ENCODE results near the gene ZC3H4.

ZC3H4 gene

GRCh38 chr19:47098608-47099007 lies 15.0 kb downstream of the ZC3H4 start:
- no peaks in the 10 kb centered on the region for H3K27me3 ChIP-seq (ENCODE audit: control insufficient read depth, insufficient read depth, low read length, poor library complexity, severe bottlenecking)
- H3K9me3 ChIP-seq (ENCODE audit: control insufficient read depth, low read length): no peaks in the 10 kb centered on the region
- no peak overlapping the region for H3K4me3 ChIP-seq (ENCODE audit: insufficient read depth, low read depth, low read length)
- H3K36me3 ChIP-seq (ENCODE audit: control insufficient read depth, insufficient read depth, low read length): peaks cover 5% of the 10 kb centered on the region
- 93 to 95% methylated on average over 6 of the region's 6 CpGs for WGBS, 2 experiments
- H3K4me1 ChIP-seq (ENCODE audit: control insufficient read depth, insufficient read depth, low read length): peaks cover 22% of the 10 kb centered on the region
- no peak overlapping the region for H3K27ac ChIP-seq (ENCODE audit: insufficient read depth, low read depth, low read length, poor library complexity, severe bottlenecking)

- Histone ChIP-seq H3K27ac (ENCODE audit: insufficient read depth, low read depth, low read length, poor library complexity, severe bottlenecking) (peak overlapping the region; percentile 9), H3K36me3 (ENCODE audit: control insufficient read depth, insufficient read depth, low read length) (peaks cover 13% of the 10 kb centered on the region), H3K9me3 (ENCODE audit: control insufficient read depth, low read length) (no peaks in the 10 kb centered on the region), H3K4me3 (ENCODE audit: insufficient read depth, low read depth, low read length) (no peak overlapping the region), H3K27me3 (ENCODE audit: control insufficient read depth, insufficient read depth, low read length, poor library complexity, severe bottlenecking) (no peaks in the 10 kb centered on the region), H3K4me1 (ENCODE audit: control insufficient read depth, insufficient read depth, low read length) (peaks cover 22% of the 10 kb centered on the region)
- 92% methylated on average over 31 of the region's 31 CpGs for WGBS, 2 experiments
Measured at GRCh38 chr19:47097396-47098201, 16.0 kb downstream of the ZC3H4 start.

DNA sequence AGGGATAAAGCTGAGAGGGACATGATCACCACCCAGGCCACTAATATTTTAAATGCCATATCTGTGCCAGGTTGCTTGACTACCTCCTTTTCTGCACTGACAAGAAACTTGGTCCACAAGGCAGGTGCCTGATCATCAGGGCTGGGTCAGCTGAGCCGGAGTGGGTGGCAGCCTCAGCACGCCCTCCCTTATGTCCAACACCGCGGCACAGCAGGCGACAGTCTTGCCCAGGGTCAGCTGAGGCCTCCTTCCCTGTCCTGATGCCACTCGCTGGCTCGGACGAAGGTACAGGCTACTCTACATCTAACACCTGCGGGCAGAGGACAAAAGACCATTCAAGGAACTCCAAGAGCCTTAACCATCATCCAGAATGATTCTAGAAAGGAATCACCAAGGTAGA lies 16.9 kb downstream of the ZC3H4 start:
- Histone ChIP-seq H3K4me1 (ENCODE audit: control insufficient read depth, insufficient read depth, low read length) (peaks cover 22% of the 10 kb centered on the region), H3K4me3 (ENCODE audit: insufficient read depth, low read depth, low read length) (no peak overlapping the region), H3K27me3 (ENCODE audit: control insufficient read depth, insufficient read depth, low read length, poor library complexity, severe bottlenecking) (no peaks in the 10 kb centered on the region), H3K36me3 (ENCODE audit: control insufficient read depth, insufficient read depth, low read length) (peaks cover 13% of the 10 kb centered on the region), H3K27ac (ENCODE audit: insufficient read depth, low read depth, low read length, poor library complexity, severe bottlenecking) (no peak overlapping the region), H3K9me3 (ENCODE audit: control insufficient read depth, low read length) (no peaks in the 10 kb centered on the region)
- WGBS, 2 experiments: 93 to 96% methylated on average over 9 of the region's 9 CpGs

DNA sequence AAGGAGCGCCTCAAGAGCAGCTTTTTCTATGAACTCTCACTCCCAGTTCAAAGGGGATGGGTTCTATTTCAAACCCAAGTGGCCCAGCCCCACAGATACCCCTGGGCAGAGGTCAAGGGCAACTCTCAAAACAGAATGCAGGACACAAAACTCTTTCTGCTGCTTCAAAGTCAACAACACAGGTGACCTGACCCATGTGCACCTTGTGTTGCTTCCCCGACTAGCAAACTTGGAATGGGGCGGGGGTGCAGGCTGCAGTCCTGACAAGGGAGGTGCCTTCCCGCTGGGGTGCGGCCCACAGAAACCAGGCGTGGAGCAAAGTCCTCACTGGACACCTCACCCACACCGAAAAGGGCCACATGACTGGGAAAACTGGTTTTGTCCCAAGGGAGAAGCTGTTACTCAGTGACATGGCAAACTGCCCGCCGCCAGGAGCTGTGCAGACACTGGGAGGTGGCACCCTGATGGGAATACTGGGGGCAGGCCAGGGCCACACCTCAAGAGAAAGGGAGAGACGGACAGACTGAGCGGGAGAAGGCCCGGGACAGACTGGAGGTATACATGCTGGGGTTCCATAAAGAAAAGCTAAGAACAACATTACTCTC lies 17.4 kb downstream of the ZC3H4 start:
- no peaks in the 10 kb centered on the region for H3K9me3 ChIP-seq (ENCODE audit: control insufficient read depth, low read length)
- H3K36me3 ChIP-seq (ENCODE audit: control insufficient read depth, insufficient read depth, low read length): peaks cover 13% of the 10 kb centered on the region
- peaks cover 22% of the 10 kb centered on the region for H3K4me1 ChIP-seq (ENCODE audit: control insufficient read depth, insufficient read depth, low read length)
- H3K27ac ChIP-seq (ENCODE audit: insufficient read depth, low read depth, low read length, poor library complexity, severe bottlenecking): no peak overlapping the region
- 94 to 95% methylated on average over 12 of the region's 12 CpGs for WGBS, 2 experiments
- no peak overlapping the region for H3K4me3 ChIP-seq (ENCODE audit: insufficient read depth, low read depth, low read length)
- no peaks in the 10 kb centered on the region for H3K27me3 ChIP-seq (ENCODE audit: control insufficient read depth, insufficient read depth, low read length, poor library complexity, severe bottlenecking)

GRCh38 chr19:47095476-47096099 lies 18.0 kb downstream of the ZC3H4 start:
- 88 to 91% methylated on average over 9 of the region's 9 CpGs for WGBS, 2 experiments
- Histone ChIP-seq H3K27ac (ENCODE audit: insufficient read depth, low read depth, low read length, poor library complexity, severe bottlenecking) (no peak overlapping the region), H3K36me3 (ENCODE audit: control insufficient read depth, insufficient read depth, low read length) (peaks cover 13% of the 10 kb centered on the region), H3K4me3 (ENCODE audit: insufficient read depth, low read depth, low read length) (no peak overlapping the region), H3K9me3 (ENCODE audit: control insufficient read depth, low read length) (no peaks in the 10 kb centered on the region), H3K27me3 (ENCODE audit: control insufficient read depth, insufficient read depth, low read length, poor library complexity, severe bottlenecking) (no peaks in the 10 kb centered on the region), H3K4me1 (ENCODE audit: control insufficient read depth, insufficient read depth, low read length) (peaks cover 22% of the 10 kb centered on the region)

- Histone ChIP-seq H3K27ac (ENCODE audit: insufficient read depth, low read depth, low read length, poor library complexity, severe bottlenecking) (no peak overlapping the region), H3K36me3 (ENCODE audit: control insufficient read depth, insufficient read depth, low read length) (peaks cover 19% of the 10 kb centered on the region)
Measured at GRCh38 chr19:47094557-47095475, 18.8 kb downstream of the ZC3H4 start.

DNA sequence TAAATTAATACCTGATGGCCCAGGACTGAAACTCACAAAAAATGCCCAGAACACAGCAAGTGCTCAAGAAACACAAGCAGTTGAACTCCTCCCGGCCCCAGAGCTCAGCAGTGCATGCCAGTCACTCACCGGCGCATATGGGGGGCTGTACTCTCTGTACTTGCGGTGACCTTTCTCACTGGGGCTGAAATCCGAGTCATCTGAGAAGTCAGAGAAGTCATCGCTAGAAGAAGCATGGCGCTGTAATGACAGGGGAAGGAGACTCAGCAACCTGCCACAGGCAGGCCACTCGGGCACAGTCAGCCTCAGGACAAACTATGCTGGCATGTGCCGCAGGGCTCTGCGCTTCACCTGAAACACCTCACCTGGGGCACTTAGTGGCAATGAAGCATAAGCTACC lies 19.7 kb downstream of the ZC3H4 start:
- Histone ChIP-seq H3K4me3 (ENCODE audit: insufficient read depth, low read depth, low read length) (no peak overlapping the region), H3K27ac (ENCODE audit: insufficient read depth, low read depth, low read length, poor library complexity, severe bottlenecking) (no peak overlapping the region), H3K4me1 (ENCODE audit: control insufficient read depth, insufficient read depth, low read length) (peaks cover 9% of the 10 kb centered on the region), H3K9me3 (ENCODE audit: control insufficient read depth, low read length) (no peaks in the 10 kb centered on the region), H3K27me3 (ENCODE audit: control insufficient read depth, insufficient read depth, low read length, poor library complexity, severe bottlenecking) (no peaks in the 10 kb centered on the region), H3K36me3 (ENCODE audit: control insufficient read depth, insufficient read depth, low read length) (peaks cover 27% of the 10 kb centered on the region)
- 94 to 96% methylated on average over 10 of the region's 10 CpGs for WGBS, 2 experiments

More at GRCh38 chr19:47094557-47095475, 18.8 kb downstream of the ZC3H4 start:
- no peaks in the 10 kb centered on the region for H3K27me3 ChIP-seq (ENCODE audit: control insufficient read depth, insufficient read depth, low read length, poor library complexity, severe bottlenecking)
- H3K9me3 ChIP-seq (ENCODE audit: control insufficient read depth, low read length): no peaks in the 10 kb centered on the region
- peaks cover 17% of the 10 kb centered on the region for H3K4me1 ChIP-seq (ENCODE audit: control insufficient read depth, insufficient read depth, low read length)
- no peak overlapping the region for H3K4me3 ChIP-seq (ENCODE audit: insufficient read depth, low read depth, low read length)
- 91 to 96% methylated on average over 15 of the region's 15 CpGs for WGBS, 2 experiments

DNA sequence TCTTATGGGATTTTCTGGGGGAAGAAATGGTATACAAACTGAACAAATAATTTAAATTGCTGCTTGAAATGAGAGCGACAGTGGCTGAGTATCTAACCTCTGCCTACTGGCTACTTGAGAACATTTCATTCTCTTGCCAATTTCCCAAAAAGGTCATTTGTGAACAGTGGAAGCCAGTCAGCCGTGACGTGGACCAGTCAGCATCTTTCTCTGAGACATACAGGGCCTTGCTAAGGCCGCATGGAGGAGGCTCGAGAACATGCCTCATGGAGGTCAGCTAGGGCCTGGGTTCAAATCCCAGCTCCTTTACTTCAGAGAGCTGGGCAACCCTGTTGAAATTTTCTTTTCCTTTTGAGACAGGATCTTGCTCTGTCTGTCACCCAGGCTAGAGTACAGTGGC lies 20.3 kb downstream of the ZC3H4 start:
- no peaks in the 10 kb centered on the region for H3K9me3 ChIP-seq (ENCODE audit: control insufficient read depth, low read length)
- no peak overlapping the region for H3K27ac ChIP-seq (ENCODE audit: insufficient read depth, low read depth, low read length, poor library complexity, severe bottlenecking)
- H3K36me3 ChIP-seq (ENCODE audit: control insufficient read depth, insufficient read depth, low read length): peaks cover 33% of the 10 kb centered on the region
- WGBS, 2 experiments: 96 to 97% methylated on average over 5 of the region's 5 CpGs
- H3K4me3 ChIP-seq (ENCODE audit: insufficient read depth, low read depth, low read length): no peak overlapping the region
- H3K4me1 ChIP-seq (ENCODE audit: control insufficient read depth, insufficient read depth, low read length): peaks cover 6% of the 10 kb centered on the region
- H3K27me3 ChIP-seq (ENCODE audit: control insufficient read depth, insufficient read depth, low read length, poor library complexity, severe bottlenecking): no peaks in the 10 kb centered on the region

DNA sequence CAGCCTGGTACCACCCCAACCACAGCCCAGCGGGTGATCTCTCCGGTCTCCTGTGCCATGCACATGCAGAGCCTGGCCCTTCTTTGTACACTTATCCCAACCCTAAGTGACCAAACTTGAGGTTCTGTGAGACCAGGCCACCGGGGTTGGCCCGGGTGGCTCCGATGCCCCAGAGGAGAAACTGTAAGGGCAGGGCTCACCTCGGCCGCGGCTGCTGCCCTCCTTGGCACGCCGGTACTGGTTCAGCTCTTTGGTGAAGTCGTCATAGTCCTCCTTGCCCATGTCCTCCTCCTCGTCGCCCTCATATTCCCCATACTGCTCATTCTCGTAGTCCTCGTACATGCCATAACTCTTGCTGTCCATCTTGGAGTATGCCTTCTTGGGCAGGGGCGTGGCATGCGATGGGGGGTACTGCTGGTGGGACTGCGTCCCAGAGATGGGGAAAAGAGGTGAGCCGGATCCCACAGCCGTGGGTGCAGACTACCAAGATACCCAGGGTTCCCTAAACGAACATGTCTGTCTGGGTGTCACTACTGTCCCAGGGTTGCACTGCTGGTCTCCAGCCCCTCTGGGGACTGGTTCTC lies 23.7 kb downstream of the ZC3H4 start:
- no peaks in the 10 kb centered on the region for H3K4me1 ChIP-seq (ENCODE audit: control insufficient read depth, insufficient read depth, low read length)
- H3K27ac ChIP-seq (ENCODE audit: insufficient read depth, low read depth, low read length, poor library complexity, severe bottlenecking): no peak overlapping the region
- H3K27me3 ChIP-seq (ENCODE audit: control insufficient read depth, insufficient read depth, low read length, poor library complexity, severe bottlenecking): no peaks in the 10 kb centered on the region
- peaks cover 55% of the 10 kb centered on the region for H3K36me3 ChIP-seq (ENCODE audit: control insufficient read depth, insufficient read depth, low read length)
- no peaks in the 10 kb centered on the region for H3K9me3 ChIP-seq (ENCODE audit: control insufficient read depth, low read length)
- WGBS, 2 experiments: 97% methylated on average over 21 of the region's 21 CpGs
- no peak overlapping the region for H3K4me3 ChIP-seq (ENCODE audit: insufficient read depth, low read depth, low read length)

All from ectodermal cell (in vitro differentiated cells).